Esophagus muscularis mucosa (tissue), 4 donors: ENCODE data around the gene SLC22A2.

Source experiments
- EP300 ChIP-seq: sonication (generic); formaldehyde crosslinking; IDR thresholded peaks from one replicate; pipeline ENCODE4 v1.6.1; 2017; ENCODE audit warnings: antibody characterized with exemption
- POLR2A ChIP-seq: fragments of 450-650 bp; IDR thresholded peaks from one replicate; pipeline ENCODE4 v1.6.1; 2017; ENCODE audit warnings: antibody characterized with exemption, moderate library complexity, mild to moderate bottlenecking, low read depth
- POLR2AphosphoS5 ChIP-seq, 2 donors: sonication (generic); formaldehyde crosslinking; IDR thresholded peaks; one replicate each; pipeline ENCODE4 v1.6.1; 2017; ENCODE audit warnings: antibody characterized with exemption in 2 of 2
- TF ChIP-seq, protein P1 (sequence below), 3 experiments: fragments of 200-600 bp in 2 of 3; fragments of 450-650 bp in 1 of 3; sonication (generic) in 2 of 3; IDR thresholded peaks; one replicate each; pipeline ENCODE4 v1.5.1; 2017 to 2019; ENCODE audit warnings: antibody characterized with exemption in 3 of 3, mild to moderate bottlenecking in 2 of 3, moderate library complexity in 1 of 3

DNA sequence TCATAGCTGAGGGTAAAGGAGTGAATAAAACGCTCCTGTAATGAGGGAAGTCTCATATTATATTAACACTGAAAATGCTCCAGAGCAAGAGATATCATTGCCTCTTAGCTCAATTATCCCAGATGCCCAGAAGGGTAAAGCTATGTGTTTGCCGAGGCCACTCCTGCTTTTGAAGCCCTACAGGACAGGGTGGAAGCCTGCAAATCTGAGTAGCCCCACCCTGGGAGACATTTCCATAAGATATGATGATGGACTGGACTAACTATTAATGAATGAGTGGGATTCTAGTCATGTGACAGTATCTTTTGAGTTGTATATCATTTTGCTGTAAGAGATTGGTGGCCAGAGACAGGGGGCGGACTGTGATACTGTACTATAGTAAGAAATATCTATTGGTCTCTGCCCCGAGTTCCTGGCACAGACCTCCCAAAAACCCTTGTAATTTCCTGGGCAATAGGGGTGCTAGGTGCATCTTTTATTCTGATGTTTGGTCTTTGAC lies 10.5 kb upstream of the SLC22A2 start:
- TF ChIP-seq, protein P1, sequence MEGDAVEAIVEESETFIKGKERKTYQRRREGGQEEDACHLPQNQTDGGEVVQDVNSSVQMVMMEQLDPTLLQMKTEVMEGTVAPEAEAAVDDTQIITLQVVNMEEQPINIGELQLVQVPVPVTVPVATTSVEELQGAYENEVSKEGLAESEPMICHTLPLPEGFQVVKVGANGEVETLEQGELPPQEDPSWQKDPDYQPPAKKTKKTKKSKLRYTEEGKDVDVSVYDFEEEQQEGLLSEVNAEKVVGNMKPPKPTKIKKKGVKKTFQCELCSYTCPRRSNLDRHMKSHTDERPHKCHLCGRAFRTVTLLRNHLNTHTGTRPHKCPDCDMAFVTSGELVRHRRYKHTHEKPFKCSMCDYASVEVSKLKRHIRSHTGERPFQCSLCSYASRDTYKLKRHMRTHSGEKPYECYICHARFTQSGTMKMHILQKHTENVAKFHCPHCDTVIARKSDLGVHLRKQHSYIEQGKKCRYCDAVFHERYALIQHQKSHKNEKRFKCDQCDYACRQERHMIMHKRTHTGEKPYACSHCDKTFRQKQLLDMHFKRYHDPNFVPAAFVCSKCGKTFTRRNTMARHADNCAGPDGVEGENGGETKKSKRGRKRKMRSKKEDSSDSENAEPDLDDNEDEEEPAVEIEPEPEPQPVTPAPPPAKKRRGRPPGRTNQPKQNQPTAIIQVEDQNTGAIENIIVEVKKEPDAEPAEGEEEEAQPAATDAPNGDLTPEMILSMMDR (IDR thresholded peaks at IDR 0.05), result no peak
- TF ChIP-seq POLR2A, result no peak
- no peak for TF ChIP-seq EP300
- TF ChIP-seq POLR2AphosphoS5 (IDR thresholded peaks at IDR 0.05), result no peak
